ENCODE measurements around the gene XPO6. TPM values are rescaled to one million over a fixed set of nuclear protein-coding genes. Genes with fewer than 3 reads are reported as not detected.

Gene XPO6
- total RNA-seq, 1 experiment from 2014 or later, result 124 TPM

DNA sequence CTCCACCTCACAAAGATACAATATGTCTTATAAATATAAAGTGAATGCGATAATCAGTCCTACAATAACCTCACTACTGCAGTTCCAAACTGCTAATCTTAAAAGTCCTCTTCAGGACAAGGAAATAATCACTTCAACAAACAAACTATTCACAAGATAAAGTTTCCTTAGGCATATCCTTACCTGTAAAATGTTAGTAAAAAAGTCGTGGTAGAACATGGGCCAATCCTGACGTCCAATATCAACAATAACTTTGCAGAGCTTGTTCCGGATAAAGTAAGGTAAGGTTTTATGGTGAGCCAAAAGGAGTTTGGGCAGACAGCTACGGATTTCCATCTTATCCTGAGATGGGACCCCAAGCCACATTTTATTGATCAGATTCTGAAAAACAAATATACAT is 36.0 kb downstream of the XPO6 start:
- peaks cover 21 to 66% (median 45%) of the 10 kb centered on the region in 3 experiments; a peak in 6 of 7 replicates for H3K36me3 Mint-ChIP-seq (ENCODE audit: insufficient read depth in 1 of 3, low read depth in 3 of 3)

More for the DNA sequence above, 36.0 kb downstream of the XPO6 start:
- no peaks in the 10 kb centered on the region for H3K9me3 Mint-ChIP-seq
- H2BK12ac ChIP-seq (ENCODE audit: insufficient read length, low read depth, low read length), result no peak overlapping the region
- no peak overlapping the region for H3K14ac ChIP-seq (ENCODE audit: insufficient read depth, low read length)
- H3K23ac ChIP-seq (ENCODE audit: insufficient read length, low read depth, low read length), result no peak overlapping the region
- H3K9ac ChIP-seq (ENCODE audit: extremely low read depth, insufficient read length, low read length), result no peak overlapping the region
- no peak overlapping the region for H3K18ac ChIP-seq (ENCODE audit: insufficient read length, low read depth, low read length)
- H3K4me1 ChIP-seq (ENCODE audit: insufficient read depth, low read length), result no peaks in the 10 kb centered on the region
- no peak overlapping the region for H4K91ac ChIP-seq (ENCODE audit: insufficient read length, low read depth, low read length)
- H3K23me2 ChIP-seq (ENCODE audit: insufficient read length, low read depth, low read length, poor library complexity, severe bottlenecking), result no peaks in the 10 kb centered on the region
- no peak overlapping the region for H4K5ac ChIP-seq (ENCODE audit: insufficient read length, low read depth, low read length)
- H2BK15ac ChIP-seq (ENCODE audit: low read depth, low read length), result no peak overlapping the region
- H3K27ac Mint-ChIP-seq, result no peak overlapping the region
- no peaks in the 10 kb centered on the region for H4K20me1 ChIP-seq (ENCODE audit: control insufficient read depth, insufficient read depth, insufficient read length)
- no peak overlapping the region for H3K4me3 Mint-ChIP-seq
- no peak overlapping the region for H3K4me2 ChIP-seq (ENCODE audit: insufficient read depth, insufficient read length, low read length)
- H3K27ac ChIP-seq (ENCODE audit: insufficient read length, low read depth, low read length), result no peak overlapping the region
- no peaks in the 10 kb centered on the region for H3K9me3 ChIP-seq (ENCODE audit: control insufficient read depth, low read depth, low read length)
- H3T11ph ChIP-seq (ENCODE audit: low read length), result no peak overlapping the region
- no CpG with 5 or more reads among the region's 5 CpGs for WGBS (ENCODE audit: extremely low coverage, insufficient read length, low lambda C conversion rate)
- peaks cover 0 to 3% of the 10 kb centered on the region in 2 experiments; a peak in 1 of 4 replicates for H3K4me1 Mint-ChIP-seq
- no peak overlapping the region for H2AK5ac ChIP-seq (ENCODE audit: insufficient read length, low read length)
- H3K27me3 ChIP-seq (ENCODE audit: insufficient read depth, low read length), result no peaks in the 10 kb centered on the region
- H2AFZ ChIP-seq (ENCODE audit: low read length), result no peak overlapping the region
- no peak overlapping the region for H3K56ac ChIP-seq (ENCODE audit: insufficient read length, low read depth, low read length)
- no peak overlapping the region for H4K8ac ChIP-seq (replicated peaks; ENCODE audit: insufficient read length, low read depth, low read length)
- DNase-seq, result no peak
- H3K4ac ChIP-seq (ENCODE audit: low read depth, low read length), result no peak overlapping the region
- no peaks in the 10 kb centered on the region; the same call in 1 of the 2 replicates for H3K27me3 Mint-ChIP-seq (ENCODE audit: low read depth)
- H3K79me1 ChIP-seq (ENCODE audit: insufficient read depth, low read depth, low read length, poor library complexity, severe bottlenecking), result peaks cover 7% of the 10 kb centered on the region
- H2BK20ac ChIP-seq (ENCODE audit: low read depth, low read length, poor library complexity, severe bottlenecking), result no peak overlapping the region
- H2BK5ac ChIP-seq (ENCODE audit: insufficient read length, low read length), result no peak overlapping the region
- TF ChIP-seq, protein P1, sequence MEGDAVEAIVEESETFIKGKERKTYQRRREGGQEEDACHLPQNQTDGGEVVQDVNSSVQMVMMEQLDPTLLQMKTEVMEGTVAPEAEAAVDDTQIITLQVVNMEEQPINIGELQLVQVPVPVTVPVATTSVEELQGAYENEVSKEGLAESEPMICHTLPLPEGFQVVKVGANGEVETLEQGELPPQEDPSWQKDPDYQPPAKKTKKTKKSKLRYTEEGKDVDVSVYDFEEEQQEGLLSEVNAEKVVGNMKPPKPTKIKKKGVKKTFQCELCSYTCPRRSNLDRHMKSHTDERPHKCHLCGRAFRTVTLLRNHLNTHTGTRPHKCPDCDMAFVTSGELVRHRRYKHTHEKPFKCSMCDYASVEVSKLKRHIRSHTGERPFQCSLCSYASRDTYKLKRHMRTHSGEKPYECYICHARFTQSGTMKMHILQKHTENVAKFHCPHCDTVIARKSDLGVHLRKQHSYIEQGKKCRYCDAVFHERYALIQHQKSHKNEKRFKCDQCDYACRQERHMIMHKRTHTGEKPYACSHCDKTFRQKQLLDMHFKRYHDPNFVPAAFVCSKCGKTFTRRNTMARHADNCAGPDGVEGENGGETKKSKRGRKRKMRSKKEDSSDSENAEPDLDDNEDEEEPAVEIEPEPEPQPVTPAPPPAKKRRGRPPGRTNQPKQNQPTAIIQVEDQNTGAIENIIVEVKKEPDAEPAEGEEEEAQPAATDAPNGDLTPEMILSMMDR (conservative IDR thresholded peaks at IDR 0.05), result no peak
- H2BK120ac ChIP-seq (ENCODE audit: low read depth, low read length, poor library complexity, severe bottlenecking), result no peak overlapping the region
- H3K79me2 ChIP-seq (ENCODE audit: insufficient read depth, low read length), result peaks cover 1% of the 10 kb centered on the region; the same call in 1 of the 2 replicates

Data from H9 (cell line).